GM12873 (cell line): ENCODE results near the gene OR7D2.

Experiments used
- CTCF ChIP-seq: IDR thresholded peaks from 2 replicates; pipeline ENCODE4 v1.5.1; 2012; ENCODE audit warnings: low read depth, mild to moderate bottlenecking, moderate library complexity, low read length, control low read depth; ENCODE audit not compliant: insufficient read depth; ENCODE audit errors: missing control alignments

The OR7D2 gene

DNA sequence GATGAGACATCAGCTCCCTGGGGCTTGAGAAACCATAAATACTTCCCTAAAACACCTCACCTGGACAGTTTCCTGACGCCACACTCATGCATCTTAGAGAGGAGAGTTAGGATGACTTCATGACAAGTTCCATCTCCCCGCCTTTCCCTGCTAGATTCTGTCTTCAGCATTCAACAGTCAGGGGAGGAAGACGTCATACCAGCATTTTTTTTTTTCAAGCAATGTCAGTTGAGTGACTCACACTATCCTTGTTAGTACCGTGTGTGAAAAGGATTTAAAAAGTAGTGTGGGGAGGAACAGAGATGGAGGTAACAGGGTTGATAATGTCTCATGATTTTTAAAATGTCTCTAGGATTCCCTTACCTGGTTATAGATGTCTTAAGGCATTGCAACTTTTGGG lies at the start of gene OR7D2:
Gene OR7D2 (plus strand): TSS at position 79 of the 400 bp plus-strand sequence. CDS start 6,803 bp downstream, outside the sequence.
- no peak for TF ChIP-seq CTCF

DNA sequence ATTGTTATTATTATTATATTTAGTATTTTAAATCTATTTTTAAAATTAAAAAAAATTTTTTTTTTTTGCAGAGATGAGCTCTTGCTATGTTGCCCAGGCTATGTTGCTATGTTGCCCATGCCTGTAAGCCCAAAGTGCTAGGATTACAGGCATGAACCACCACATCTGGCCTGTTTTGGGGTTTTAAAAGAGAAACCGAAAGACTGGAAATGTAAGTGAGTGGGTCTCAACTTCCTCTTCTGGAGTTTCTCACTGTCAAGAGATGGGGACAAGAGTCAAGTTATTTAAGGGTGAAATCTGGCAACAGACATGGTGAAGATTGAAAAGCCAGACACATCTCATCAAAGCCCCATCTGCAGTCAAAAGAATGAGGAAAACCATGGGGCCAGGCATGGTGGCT lies 47.8 kb upstream of the OR7D2 start:
- no peak for TF ChIP-seq CTCF

- no peak for TF ChIP-seq CTCF
Measured at GRCh38 chr19:9132422-9132821, 46.4 kb upstream of the OR7D2 start.

DNA sequence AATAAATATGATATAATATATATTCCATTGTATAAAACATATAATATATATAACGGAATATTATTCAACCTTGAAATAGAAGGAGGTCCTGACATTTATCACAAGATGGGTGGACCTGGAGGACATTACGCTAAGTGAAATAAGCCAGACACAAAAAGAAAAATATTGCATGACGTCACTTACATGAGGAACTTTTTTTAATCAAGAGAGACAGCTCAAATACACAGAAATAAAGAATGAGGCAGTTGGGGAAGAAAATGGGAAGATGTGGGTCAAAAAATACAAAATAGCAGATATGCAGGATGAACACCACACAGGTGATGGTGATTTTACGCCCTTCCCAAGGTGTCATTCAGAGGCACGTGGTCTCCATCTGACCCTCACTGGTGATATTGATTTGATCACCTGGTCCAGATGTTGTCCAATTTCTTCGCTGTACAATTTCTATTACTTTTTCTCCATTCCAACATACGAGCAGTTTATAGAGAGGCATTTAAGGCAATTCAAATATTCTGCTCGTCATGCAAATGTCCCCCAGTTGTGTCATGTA lies 39.1 kb upstream of the OR7D2 start:
- no peak for TF ChIP-seq CTCF

DNA sequence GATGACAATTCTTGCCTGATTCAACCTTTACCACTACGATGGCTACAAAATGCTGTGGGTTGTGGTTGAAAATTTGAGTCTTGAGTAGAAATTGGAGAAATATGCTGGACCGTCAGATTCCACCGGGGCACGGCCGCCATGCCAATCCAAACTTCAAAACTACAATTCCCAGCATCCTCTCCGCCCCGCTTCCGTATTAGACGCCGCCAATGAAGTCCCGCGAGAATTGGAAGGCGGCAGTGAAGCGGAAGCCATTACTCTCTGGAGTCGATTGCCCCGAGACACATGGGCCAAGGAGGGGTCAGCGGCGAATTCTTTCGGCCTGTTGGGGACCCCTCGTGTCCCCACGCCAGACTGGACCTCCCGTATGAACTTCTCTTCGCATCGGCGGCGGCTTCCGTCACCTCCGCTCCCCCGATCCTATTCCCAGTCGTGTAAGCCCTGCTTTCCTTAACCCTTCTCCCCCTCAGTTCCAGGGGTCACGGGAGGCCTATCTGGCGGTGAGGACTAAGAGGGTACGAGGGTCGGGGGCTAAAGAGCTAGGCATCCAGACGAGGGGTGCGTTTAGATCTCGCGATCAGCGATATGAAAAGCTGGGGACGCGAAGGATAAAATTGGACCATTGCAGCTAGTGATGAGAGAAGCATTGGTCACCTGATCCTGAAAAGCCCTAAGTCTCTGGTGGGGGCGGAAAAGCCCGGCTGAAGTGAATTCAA lies 38.5 kb upstream of the OR7D2 start, which contains the start of gene ZNF317:
Gene ZNF317 (plus strand): TSS at position 239 of the 716 bp plus-strand sequence. CDS start 15,620 bp downstream, outside the sequence.
- TF ChIP-seq CTCF = no peak

- no peak for TF ChIP-seq CTCF
Measured at GRCh38 chr19:9144920-9145319, 33.9 kb upstream of the OR7D2 start.

DNA sequence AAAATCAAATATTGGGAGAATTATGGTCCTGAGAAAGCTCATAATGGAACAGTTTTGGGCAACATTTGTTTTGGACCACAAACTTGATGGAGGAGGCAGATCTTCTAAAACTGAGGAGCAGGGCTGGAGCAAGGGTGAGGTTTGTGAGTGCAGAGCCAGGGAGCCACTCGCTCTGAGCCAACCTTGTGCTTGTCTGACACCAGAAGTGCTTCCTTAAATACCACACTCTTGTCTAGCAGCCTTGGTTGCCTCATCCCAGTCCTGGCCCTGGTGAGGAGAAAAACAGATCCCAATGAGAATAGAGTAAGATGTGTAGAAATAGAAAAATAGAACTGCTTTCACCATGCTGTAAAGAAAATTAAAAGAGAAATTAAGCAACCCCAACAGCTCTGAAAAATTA lies 31.9 kb upstream of the OR7D2 start:
- TF ChIP-seq CTCF = no peak
